Gastrocnemius medialis (tissue), 4 donors: ENCODE results near the gene CTSD.

Experiments
- POLR2A ChIP-seq, 2 donors: fragments of 450-650 bp; IDR thresholded peaks; one replicate each; pipeline ENCODE4 v1.6.1; 2017; ENCODE audit warnings: antibody characterized with exemption in 2 of 2, mild to moderate bottlenecking in 2 of 2, moderate library complexity in 2 of 2
- TF ChIP-seq, protein P1 (sequence below), 5 experiments: fragments of 450-650 bp in 3 of 5; fragments of 200-600 bp in 2 of 5; sonication (generic) in 2 of 5; IDR thresholded peaks in 4 of 5; conservative IDR thresholded peaks in 1 of 5; 1 replicate in 4 of 5; 2 replicates in 1 of 5; pipeline ENCODE4 v1.5.1; 2016 to 2019; ENCODE audit warnings: antibody characterized with exemption in 5 of 5, mild to moderate bottlenecking in 3 of 5, moderate library complexity in 3 of 5

DNA sequence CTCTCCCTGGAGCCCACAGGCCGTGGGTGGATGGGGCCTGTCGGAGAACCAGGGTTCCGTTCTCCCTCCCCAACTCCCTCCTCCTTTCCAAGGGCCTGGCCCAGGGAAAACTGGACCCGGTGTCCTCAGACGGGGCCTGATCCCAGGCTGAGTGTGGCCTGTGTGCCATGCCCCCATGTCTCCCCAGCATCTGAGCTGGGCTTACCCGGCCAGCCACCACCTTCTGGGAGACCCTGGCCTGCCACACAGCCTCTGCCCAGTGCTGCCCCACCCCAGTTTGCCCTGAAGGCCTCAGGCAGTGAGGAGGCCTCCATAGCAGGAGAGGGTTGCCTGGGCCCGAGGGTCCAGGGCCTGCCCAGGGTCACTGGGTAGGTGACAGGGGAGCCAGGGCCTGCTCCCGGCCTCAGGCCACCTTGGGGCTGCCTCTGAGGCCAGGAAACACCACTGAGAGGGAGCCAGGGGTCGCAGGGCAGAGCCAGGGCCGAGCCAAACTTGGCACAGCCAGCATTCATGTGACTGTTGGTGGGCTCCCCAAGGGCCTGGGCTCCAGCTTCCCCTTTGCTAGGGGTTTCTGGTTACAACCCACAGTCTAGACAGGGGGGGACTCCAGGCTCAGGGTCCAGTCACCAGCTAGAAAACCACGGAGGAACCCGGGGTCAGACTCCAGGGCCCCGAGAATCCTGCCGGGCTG is 12.7 kb downstream of the CTSD start:
- TF ChIP-seq, protein P1, sequence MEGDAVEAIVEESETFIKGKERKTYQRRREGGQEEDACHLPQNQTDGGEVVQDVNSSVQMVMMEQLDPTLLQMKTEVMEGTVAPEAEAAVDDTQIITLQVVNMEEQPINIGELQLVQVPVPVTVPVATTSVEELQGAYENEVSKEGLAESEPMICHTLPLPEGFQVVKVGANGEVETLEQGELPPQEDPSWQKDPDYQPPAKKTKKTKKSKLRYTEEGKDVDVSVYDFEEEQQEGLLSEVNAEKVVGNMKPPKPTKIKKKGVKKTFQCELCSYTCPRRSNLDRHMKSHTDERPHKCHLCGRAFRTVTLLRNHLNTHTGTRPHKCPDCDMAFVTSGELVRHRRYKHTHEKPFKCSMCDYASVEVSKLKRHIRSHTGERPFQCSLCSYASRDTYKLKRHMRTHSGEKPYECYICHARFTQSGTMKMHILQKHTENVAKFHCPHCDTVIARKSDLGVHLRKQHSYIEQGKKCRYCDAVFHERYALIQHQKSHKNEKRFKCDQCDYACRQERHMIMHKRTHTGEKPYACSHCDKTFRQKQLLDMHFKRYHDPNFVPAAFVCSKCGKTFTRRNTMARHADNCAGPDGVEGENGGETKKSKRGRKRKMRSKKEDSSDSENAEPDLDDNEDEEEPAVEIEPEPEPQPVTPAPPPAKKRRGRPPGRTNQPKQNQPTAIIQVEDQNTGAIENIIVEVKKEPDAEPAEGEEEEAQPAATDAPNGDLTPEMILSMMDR (IDR thresholded peaks at IDR 0.05 in 4 of 5, conservative IDR thresholded peaks at IDR 0.05 in 1 of 5): no peak
- no peak for TF ChIP-seq POLR2A (IDR thresholded peaks at IDR 0.05)
